HL-60/S4 (cell line): ENCODE data around the gene NEMP2.

Experiments
- in situ Hi-C: fragments of 300-500 bp; cut with MboI; formaldehyde crosslinking; loops from 2 replicates; pipeline ENCODE4 v1.14.3; 2022; ENCODE audit warnings: low sequenced_read_pairs

The NEMP2 gene

GRCh38 chr2:190460487-190460886 is 74.0 kb downstream of the NEMP2 start:
- in situ Hi-C loops = no loop called here

- in situ Hi-C loops = no loop called here
These were observed 74.6 kb downstream of the NEMP2 start for GRCh38 chr2:190459881-190460280.

GRCh38 chr2:190458352-190459107 is 76.0 kb downstream of the NEMP2 start:
- in situ Hi-C loops = no loop called here

GRCh38 chr2:190457256-190457655 is 77.3 kb downstream of the NEMP2 start:
- in situ Hi-C loops = no loop called here

- in situ Hi-C loops = no loop called here
These were observed 77.7 kb downstream of the NEMP2 start for GRCh38 chr2:190456833-190457232.

- in situ Hi-C loops = no loop called here
These were observed 79.0 kb downstream of the NEMP2 start for GRCh38 chr2:190455358-190456095.

GRCh38 chr2:190454795-190455194 is 79.7 kb downstream of the NEMP2 start:
- in situ Hi-C loops = no loop called here
